ENCODE measurements around the gene TP63. TPM values are rescaled to one million over a fixed set of nuclear protein-coding genes. Genes with fewer than 3 reads are reported as not detected.

Gene TP63
- total RNA-seq, 4 donors from 2014 or later = not detected

GRCh38 chr3:189737071-189737470 is 105.9 kb downstream of the TP63 start:
- H3K4me3 ChIP-seq = no peak overlapping the region
- H3K9me3 ChIP-seq = no peaks in the 10 kb centered on the region
- no peak overlapping the region for H3K27ac ChIP-seq
- DNase-seq = no peak
- H3K27me3 ChIP-seq = no peaks in the 10 kb centered on the region
- in situ Hi-C loops (cut with MboI; ENCODE audit: low pct_ligation_motif_present in 1 of 4, low pct_unique_long_range_greater_than_20kb in 1 of 4, low sequenced_read_pairs in 3 of 4) (no loop called here), intact Hi-C loops (cut with DNase I; ENCODE audit: low total_unique reads) (no loop called here)
- TF ChIP-seq, protein P1, sequence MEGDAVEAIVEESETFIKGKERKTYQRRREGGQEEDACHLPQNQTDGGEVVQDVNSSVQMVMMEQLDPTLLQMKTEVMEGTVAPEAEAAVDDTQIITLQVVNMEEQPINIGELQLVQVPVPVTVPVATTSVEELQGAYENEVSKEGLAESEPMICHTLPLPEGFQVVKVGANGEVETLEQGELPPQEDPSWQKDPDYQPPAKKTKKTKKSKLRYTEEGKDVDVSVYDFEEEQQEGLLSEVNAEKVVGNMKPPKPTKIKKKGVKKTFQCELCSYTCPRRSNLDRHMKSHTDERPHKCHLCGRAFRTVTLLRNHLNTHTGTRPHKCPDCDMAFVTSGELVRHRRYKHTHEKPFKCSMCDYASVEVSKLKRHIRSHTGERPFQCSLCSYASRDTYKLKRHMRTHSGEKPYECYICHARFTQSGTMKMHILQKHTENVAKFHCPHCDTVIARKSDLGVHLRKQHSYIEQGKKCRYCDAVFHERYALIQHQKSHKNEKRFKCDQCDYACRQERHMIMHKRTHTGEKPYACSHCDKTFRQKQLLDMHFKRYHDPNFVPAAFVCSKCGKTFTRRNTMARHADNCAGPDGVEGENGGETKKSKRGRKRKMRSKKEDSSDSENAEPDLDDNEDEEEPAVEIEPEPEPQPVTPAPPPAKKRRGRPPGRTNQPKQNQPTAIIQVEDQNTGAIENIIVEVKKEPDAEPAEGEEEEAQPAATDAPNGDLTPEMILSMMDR (IDR thresholded peaks at IDR 0.05) = no peak
- TF ChIP-seq POLR2AphosphoS5 (IDR thresholded peaks at IDR 0.05) = no peak
- TF ChIP-seq POLR2A (IDR thresholded peaks at IDR 0.05) = no peak
- no peak for TF ChIP-seq EP300 (IDR thresholded peaks at IDR 0.05; ENCODE audit: low read depth)
- no peaks in the 10 kb centered on the region for H3K4me1 ChIP-seq
- 89 to 90% methylated on average over 2 of the region's 2 CpGs for WGBS, 2 donors (ENCODE audit: low coverage in 1 of 2)
- no peaks in the 10 kb centered on the region for H3K36me3 ChIP-seq

GRCh38 chr3:189737619-189738018 is 106.4 kb downstream of the TP63 start:
- Histone ChIP-seq H3K36me3 (no peaks in the 10 kb centered on the region), H3K4me3 (no peak overlapping the region), H3K4me1 (no peaks in the 10 kb centered on the region), H3K9me3 (no peaks in the 10 kb centered on the region), H3K27ac (no peak overlapping the region), H3K27me3 (no peaks in the 10 kb centered on the region)
- WGBS, 2 donors (ENCODE audit: low coverage in 1 of 2) = 81 to 100% methylated on average over 2 of the region's 2 CpGs
- intact Hi-C loops (cut with DNase I; ENCODE audit: low total_unique reads) (no loop called here), in situ Hi-C loops (cut with MboI; ENCODE audit: low pct_ligation_motif_present in 1 of 4, low pct_unique_long_range_greater_than_20kb in 1 of 4, low sequenced_read_pairs in 3 of 4) (no loop called here)
- DNase-seq = no peak
- no peak for TF ChIP-seq POLR2AphosphoS5 (IDR thresholded peaks at IDR 0.05)
- no peak for TF ChIP-seq POLR2A (IDR thresholded peaks at IDR 0.05)
- TF ChIP-seq, protein P1 (IDR thresholded peaks at IDR 0.05) = no peak
- TF ChIP-seq EP300 (IDR thresholded peaks at IDR 0.05; ENCODE audit: low read depth) = no peak

DNA sequence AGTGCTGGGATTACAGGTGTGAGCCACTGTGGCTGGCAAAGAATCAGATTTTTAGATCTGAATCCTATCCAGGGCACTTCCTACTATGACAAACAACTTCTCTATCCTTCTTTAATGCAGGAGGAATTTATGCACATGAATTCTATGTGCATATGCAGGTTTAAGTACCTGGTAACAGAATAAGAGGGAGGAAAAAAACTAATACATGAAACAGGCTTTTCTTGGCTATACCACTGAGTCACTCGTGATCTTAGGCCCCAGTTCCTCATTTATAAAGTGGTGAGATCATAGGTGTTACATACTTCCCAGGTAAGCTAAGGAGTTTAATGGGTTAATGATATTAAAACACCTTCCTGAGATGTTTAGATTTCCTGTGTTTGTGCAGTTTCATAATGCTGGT is 108.2 kb downstream of the TP63 start:
- TF ChIP-seq, protein P1 (IDR thresholded peaks at IDR 0.05) = no peak
- TF ChIP-seq POLR2A (IDR thresholded peaks at IDR 0.05) (no peak), EP300 (IDR thresholded peaks at IDR 0.05; ENCODE audit: low read depth) (no peak), POLR2AphosphoS5 (IDR thresholded peaks at IDR 0.05) (no peak)
- H3K36me3 ChIP-seq = no peaks in the 10 kb centered on the region
- H3K27me3 ChIP-seq = no peaks in the 10 kb centered on the region
- DNase-seq = no peak
- H3K4me1 ChIP-seq = no peaks in the 10 kb centered on the region
- no peak overlapping the region for H3K4me3 ChIP-seq
- in situ Hi-C loops (cut with MboI; ENCODE audit: low pct_ligation_motif_present in 1 of 4, low pct_unique_long_range_greater_than_20kb in 1 of 4, low sequenced_read_pairs in 3 of 4) = no loop called here
- H3K27ac ChIP-seq = no peak overlapping the region
- WGBS, 2 donors (ENCODE audit: low coverage in 1 of 2) = 84 to 90% methylated on average over 1 of the region's 1 CpG
- H3K9me3 ChIP-seq = no peaks in the 10 kb centered on the region
- intact Hi-C loops (cut with DNase I; ENCODE audit: low total_unique reads) = no loop called here

- Histone ChIP-seq H3K27ac (no peak overlapping the region), H3K27me3 (no peaks in the 10 kb centered on the region), H3K9me3 (no peaks in the 10 kb centered on the region), H3K4me1 (no peaks in the 10 kb centered on the region), H3K4me3 (no peak overlapping the region), H3K36me3 (no peaks in the 10 kb centered on the region)
- intact Hi-C loops (cut with DNase I; ENCODE audit: low total_unique reads) = no loop called here
- no peak for DNase-seq
- 89 to 100% methylated on average over 2 of the region's 2 CpGs for WGBS, 2 donors (ENCODE audit: low coverage in 1 of 2)
- TF ChIP-seq, protein P1 (IDR thresholded peaks at IDR 0.05) = no peak
- TF ChIP-seq EP300 (IDR thresholded peaks at IDR 0.05; ENCODE audit: low read depth) (no peak), POLR2A (IDR thresholded peaks at IDR 0.05) (no peak), POLR2AphosphoS5 (IDR thresholded peaks at IDR 0.05) (no peak)
- in situ Hi-C loops (cut with MboI; ENCODE audit: low pct_ligation_motif_present in 1 of 4, low pct_unique_long_range_greater_than_20kb in 1 of 4, low sequenced_read_pairs in 3 of 4) = no loop called here
These were observed 109.0 kb downstream of the TP63 start for GRCh38 chr3:189740156-189740555.
